ENCODE data around the gene COX8C.
"Not testable (repeated sequence)": the region's sequence is repeated elsewhere in the genome, so short reads cannot be mapped to it uniquely, and the experiment has no call there.

COX8C gene

DNA sequence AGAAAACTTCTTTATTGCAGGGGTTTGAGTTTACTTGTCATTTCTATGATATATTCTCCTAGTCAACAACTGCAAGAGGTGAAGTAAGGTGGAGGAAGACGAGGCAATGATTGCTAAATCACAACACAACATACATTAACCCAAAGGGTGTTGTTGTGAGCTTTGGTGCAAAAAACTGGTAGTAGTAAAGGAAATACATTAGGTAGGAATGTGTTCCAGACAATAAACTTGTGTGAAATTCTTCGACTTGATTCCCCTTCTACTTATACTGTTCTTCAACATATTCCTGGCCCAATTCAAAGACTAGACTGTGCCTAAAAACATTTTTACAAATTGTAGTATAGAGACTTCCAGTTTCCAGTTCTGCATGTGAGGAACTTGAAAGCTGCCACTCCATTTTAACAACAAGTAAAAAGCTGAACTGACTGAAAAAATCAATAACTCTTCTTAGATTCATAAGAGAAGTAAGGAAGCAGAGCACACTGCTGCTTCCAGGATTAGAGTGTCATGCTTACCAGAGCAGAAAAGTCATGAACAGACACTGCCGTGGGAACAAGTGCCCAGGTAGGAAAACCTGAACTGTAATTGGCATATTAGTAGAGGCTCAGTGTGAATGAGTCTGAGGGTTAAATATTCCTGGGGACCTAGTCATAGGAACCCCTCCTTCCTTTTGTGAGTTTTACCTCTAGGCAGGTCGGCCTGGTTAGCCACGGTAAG lies 22.2 kb downstream of the COX8C start:
- peak; percentile 10 for DNase-seq (ENCODE audit: low read depth)
- H3K4me3 ChIP-seq (ENCODE audit: low read depth, low read length) = no peak overlapping the region
- TF ChIP-seq, protein P1, sequence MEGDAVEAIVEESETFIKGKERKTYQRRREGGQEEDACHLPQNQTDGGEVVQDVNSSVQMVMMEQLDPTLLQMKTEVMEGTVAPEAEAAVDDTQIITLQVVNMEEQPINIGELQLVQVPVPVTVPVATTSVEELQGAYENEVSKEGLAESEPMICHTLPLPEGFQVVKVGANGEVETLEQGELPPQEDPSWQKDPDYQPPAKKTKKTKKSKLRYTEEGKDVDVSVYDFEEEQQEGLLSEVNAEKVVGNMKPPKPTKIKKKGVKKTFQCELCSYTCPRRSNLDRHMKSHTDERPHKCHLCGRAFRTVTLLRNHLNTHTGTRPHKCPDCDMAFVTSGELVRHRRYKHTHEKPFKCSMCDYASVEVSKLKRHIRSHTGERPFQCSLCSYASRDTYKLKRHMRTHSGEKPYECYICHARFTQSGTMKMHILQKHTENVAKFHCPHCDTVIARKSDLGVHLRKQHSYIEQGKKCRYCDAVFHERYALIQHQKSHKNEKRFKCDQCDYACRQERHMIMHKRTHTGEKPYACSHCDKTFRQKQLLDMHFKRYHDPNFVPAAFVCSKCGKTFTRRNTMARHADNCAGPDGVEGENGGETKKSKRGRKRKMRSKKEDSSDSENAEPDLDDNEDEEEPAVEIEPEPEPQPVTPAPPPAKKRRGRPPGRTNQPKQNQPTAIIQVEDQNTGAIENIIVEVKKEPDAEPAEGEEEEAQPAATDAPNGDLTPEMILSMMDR (IDR thresholded peaks at IDR 0.05; ENCODE audit: low read depth, low read length, missing control alignments) = no peak

DNA sequence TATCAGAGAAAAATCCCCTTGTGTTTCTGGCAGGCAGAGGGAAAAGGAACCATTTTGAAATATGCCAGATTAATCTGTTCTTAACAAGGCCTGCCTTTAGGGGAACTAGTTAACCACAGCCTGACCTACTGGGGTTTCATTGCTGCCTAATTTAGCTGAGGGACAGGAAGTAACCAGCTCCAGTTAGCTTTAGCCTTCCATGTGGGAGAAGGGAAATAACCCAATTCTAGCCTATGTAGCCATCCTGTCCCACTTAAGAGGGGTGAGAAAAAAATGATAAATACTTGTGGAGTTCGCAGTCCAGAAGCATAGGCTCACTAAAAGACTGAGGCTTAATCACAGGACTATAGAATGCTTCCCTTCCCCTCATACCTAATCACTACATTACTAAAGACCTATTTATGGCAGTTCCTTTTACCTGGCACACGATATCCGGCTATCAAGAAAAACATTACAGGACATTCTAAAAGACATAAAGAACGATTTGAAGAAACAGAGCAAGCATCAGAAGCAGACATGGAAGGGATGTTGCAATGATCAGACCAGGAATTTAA lies 22.8 kb downstream of the COX8C start:
- DNase-seq (ENCODE audit: low read depth) = peak; percentile 81
- H3K4me3 ChIP-seq (ENCODE audit: low read depth, low read length) = no peak overlapping the region
- TF ChIP-seq, protein P1 (IDR thresholded peaks at IDR 0.05; ENCODE audit: low read depth, low read length, missing control alignments) = no peak

DNA sequence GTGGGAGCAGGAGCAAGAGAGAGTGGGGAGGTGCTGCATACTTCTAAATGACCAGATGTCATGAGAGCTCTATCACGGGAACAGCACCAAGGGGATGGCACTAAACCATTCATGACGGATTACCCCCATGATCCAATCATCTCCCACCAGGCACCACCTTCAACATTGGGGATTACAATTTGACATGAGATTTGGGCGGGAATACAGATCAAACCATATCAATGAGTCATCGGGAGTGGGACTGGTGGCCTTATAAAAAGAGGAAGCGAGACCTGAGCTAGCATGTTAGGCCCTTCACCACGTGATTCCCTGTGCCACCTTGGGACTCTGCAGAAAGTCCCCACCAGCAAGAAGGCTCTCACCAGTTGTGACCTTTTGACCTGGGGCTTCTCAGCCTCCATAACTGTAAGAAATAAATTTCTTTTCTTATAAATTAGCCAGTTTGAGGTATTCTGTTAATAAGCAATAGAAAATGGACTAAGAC lies 28.7 kb downstream of the COX8C start:
- DNase-seq (ENCODE audit: low read depth) = peak; percentile 88
- TF ChIP-seq, protein P1 (IDR thresholded peaks at IDR 0.05; ENCODE audit: low read depth, low read length, missing control alignments) = no peak
- H3K4me3 ChIP-seq (ENCODE audit: low read depth, low read length) = no peak overlapping the region

DNA sequence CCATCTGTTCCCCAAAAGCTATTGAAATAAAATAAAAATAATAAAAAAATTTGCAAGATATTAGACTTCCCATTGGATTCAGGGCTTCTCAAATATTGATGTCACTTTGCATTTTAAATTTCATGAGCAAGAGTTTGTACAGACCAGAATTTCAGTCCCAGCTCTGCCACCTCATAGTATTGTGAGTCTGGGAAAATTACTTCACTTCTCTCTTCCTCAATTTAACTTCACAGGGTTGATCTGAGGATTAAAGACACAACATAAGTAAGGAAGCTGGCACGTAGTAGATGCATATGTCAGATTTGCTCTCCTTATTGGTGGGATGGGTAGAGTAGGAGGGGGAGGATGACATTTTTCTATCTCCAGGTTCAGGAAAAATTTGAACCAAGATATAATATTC lies 32.8 kb downstream of the COX8C start:
- TF ChIP-seq, protein P1 (IDR thresholded peaks at IDR 0.05; ENCODE audit: low read depth, low read length, missing control alignments) = no peak
- no peak for DNase-seq (ENCODE audit: low read depth)
- no peak overlapping the region for H3K4me3 ChIP-seq (ENCODE audit: low read depth, low read length)

DNA sequence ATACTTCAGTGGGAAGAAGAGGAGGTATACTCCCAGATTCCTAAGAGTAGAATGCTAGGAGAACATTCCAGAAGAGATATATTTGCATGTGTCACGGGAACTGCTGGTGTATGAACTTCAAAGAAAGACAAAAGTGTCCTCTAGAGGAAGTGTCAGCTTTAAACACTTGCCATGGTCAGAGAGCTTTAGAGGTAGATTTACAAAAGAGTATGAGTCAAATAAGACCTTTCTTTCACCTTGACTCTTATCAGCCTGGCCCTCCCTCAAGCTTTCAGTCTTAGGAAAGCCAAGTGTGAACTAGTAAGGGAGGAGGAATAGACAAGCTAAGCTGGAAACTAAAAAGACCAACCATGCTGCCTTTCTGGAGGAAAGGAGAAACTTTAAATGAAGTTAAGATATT lies 34.7 kb downstream of the COX8C start:
- TF ChIP-seq, protein P1 (IDR thresholded peaks at IDR 0.05; ENCODE audit: low read depth, low read length, missing control alignments) = no peak
- no peak overlapping the region for H3K4me3 ChIP-seq (ENCODE audit: low read depth, low read length)
- peak; percentile 18 for DNase-seq (ENCODE audit: low read depth)

DNA sequence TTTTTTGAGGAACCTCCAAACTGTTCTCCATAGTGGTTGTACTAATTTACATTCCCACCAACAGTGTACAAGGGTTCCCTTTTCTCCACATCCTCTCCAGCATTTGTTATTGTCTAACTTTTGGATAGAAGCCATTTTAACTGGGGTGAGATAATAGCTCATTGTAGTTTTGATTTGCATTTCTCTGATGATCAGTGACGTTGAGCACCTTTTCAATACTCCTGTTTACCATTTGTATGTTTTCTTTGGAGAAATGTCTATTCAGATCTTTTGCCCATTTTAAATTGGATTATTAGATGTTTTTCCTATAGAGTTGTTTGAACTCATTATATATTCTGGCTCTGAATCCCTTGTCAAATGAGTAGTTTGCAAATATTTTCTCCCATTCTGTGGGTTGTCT lies 37.3 kb downstream of the COX8C start:
- DNase-seq (ENCODE audit: low read depth); H3K4me3 ChIP-seq (ENCODE audit: low read depth, low read length): not testable (repeated sequence)

DNA sequence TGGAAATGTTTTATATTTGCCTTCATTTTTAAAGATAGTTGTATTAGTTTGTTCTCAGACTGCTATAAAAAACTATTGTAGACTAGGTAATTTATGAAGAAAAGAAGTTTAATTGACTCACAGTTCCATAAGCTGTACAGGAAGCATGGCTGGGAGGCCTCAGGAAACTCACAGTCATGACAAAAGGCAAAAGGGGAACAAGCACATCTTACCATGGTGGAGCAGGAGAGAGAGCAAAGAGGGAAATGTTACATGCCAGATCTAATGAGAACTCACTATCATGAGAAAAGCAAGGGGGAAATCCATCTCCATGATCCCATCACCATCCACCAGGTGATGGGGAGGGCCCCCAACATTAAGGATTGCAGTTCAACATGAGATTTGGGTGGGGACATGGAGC lies 48.2 kb downstream of the COX8C start:
- peak; percentile 8 for DNase-seq (ENCODE audit: low read depth)
- TF ChIP-seq, protein P1 (IDR thresholded peaks at IDR 0.05; ENCODE audit: low read depth, low read length, missing control alignments) = no peak

More for the DNA sequence above, 48.2 kb downstream of the COX8C start:
- no peak overlapping the region for H3K4me3 ChIP-seq (ENCODE audit: low read depth, low read length)

All from GM12864 (cell line).